Fibroblast of pulmonary artery (primary cell): ENCODE results near the gene CHRDL1.
"Not testable (repeated sequence)": the region's sequence is repeated elsewhere in the genome, so short reads cannot be mapped to it uniquely, and the experiment has no call there.

Experiments
- DNase-seq: peaks from one replicate; pipeline ENCODE4 v3.0.0-alpha.2; 2010; ENCODE audit warnings: low read depth
- H3K4me3 ChIP-seq: replicated peaks from 2 replicates; pipeline ENCODE4 v1.5.1; 2011; ENCODE audit warnings: low read depth, mild to moderate bottlenecking, control low read depth, low read length, moderate library complexity
- TF ChIP-seq, protein P1 (sequence below): IDR thresholded peaks from 2 replicates; pipeline ENCODE4 v1.5.1; 2011; ENCODE audit warnings: mild to moderate bottlenecking, control low read depth, low read length, inconsistent platforms; ENCODE audit errors: missing control alignments

The CHRDL1 gene

DNA sequence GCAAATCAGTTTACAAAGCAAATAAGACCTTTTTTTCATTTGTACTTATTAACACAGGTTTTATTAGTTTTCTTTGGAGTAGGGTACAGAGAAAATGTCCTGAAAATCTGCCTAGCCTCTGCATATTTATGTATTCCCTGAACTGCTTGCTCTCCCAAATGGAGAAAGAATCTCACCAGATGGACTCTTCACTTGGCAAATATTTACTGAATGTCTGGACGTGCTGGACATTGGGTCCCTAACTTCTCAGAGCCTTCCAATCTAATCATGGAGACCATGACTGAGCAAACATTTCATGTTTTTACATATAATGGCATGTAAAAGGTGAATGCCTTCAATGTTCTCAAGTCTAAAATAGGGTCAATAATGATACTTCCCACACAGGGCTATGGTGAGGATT lies 126.0 kb downstream of the CHRDL1 start:
- TF ChIP-seq, protein P1, sequence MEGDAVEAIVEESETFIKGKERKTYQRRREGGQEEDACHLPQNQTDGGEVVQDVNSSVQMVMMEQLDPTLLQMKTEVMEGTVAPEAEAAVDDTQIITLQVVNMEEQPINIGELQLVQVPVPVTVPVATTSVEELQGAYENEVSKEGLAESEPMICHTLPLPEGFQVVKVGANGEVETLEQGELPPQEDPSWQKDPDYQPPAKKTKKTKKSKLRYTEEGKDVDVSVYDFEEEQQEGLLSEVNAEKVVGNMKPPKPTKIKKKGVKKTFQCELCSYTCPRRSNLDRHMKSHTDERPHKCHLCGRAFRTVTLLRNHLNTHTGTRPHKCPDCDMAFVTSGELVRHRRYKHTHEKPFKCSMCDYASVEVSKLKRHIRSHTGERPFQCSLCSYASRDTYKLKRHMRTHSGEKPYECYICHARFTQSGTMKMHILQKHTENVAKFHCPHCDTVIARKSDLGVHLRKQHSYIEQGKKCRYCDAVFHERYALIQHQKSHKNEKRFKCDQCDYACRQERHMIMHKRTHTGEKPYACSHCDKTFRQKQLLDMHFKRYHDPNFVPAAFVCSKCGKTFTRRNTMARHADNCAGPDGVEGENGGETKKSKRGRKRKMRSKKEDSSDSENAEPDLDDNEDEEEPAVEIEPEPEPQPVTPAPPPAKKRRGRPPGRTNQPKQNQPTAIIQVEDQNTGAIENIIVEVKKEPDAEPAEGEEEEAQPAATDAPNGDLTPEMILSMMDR = no peak
- H3K4me3 ChIP-seq = no peak overlapping the region
- no peak for DNase-seq

DNA sequence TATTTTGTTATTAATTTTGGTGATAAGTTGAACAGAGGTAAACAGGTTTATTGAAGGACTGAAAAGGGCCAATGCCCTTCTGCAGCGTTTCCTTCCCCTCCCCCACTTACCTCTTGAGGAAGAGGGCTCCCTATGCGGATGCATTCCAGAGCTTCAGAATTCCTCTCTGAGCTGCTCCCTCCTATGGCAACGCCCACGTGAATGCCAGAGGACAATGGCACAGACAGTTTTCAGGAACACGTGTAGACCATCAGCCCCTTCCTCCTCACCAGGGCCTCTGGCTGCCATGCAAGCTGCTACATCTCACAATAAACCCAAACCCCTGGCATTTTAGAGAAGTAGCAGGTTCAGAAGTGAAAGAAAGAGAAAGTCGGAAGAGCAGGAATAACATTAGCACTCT lies 127.9 kb downstream of the CHRDL1 start:
- H3K4me3 ChIP-seq = no peak overlapping the region
- TF ChIP-seq, protein P1 = no peak
- no peak for DNase-seq

DNA sequence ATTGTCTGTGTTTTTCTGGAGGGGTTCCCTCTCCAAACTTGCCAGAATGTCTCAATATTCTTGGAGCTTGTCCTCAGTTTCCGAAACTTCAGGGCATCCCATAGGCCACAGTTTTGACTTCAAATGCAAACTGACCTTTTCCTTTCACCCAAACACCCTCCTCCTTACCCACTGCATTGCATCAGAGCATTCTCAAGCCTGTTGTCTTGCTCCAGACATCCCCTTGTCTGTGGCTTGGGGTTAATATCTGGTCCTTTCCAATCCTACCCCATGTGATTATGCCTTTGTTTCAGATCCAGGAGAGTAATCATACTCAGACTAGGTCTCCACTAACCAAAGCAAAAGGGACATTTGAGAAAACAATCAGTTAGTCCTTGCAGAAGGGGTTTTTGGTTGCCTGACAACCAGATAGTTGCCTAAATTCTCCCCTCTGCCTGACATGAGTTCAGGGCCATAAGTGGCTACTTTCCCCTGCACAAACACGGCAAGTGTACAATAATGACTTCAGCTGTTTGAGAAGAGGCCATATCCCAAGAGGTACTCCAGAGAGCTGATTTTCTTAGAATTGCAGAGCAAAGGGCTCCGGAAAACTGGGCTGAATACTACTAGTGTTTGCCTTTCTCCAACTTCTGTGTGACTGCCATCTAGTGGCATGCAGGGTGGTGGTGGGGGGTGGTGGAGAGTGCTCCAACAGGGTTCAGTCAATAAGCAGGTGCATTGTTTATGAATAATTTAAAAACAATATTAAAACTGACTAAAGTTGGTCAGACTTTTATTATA lies 130.2 kb downstream of the CHRDL1 start:
- TF ChIP-seq, protein P1 = peak; percentile 51
- DNase-seq = peak; percentile 11
- H3K4me3 ChIP-seq = no peak overlapping the region

DNA sequence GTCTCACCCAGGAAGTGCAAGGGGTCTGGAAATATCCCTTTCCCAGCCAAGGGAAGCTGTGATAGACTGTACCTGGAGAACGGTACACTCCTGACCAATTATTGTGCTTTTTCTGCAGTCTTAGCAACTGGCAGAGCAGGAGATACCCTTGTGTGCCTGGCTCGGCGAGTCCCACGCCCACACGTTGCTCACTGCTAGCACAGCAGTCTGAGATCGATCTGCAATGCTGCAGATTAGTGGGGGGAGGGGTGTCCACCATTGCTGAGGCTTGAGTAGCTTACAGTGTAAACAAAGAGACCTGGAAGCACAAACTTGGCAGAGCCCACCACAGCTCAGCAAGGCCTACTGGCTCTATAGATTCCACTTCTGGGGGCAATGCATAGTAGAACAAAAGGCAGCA lies 138.5 kb downstream of the CHRDL1 start:
- TF ChIP-seq, protein P1 = no peak
- H3K4me3 ChIP-seq = no peak overlapping the region
- DNase-seq = no peak

DNA sequence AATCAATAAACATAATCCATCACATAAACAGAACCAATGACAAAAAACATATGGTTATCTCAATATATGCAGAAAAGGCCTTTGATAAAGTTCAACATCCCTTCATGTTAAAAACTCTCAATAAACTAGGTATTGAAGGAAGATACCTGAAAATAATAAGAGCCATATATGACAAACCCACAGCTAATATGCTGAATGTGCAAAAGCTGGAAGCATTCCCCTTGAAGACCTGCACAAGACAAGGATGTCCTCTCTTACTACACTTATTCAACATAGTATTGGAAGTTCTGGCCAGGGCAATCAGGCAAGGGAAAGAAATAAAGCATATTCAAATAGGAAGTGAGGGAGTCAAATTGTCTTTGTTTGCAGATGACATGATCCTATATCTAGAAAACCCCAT lies 141.3 kb downstream of the CHRDL1 start:
- not testable (repeated sequence) for H3K4me3 ChIP-seq, DNase-seq

DNA sequence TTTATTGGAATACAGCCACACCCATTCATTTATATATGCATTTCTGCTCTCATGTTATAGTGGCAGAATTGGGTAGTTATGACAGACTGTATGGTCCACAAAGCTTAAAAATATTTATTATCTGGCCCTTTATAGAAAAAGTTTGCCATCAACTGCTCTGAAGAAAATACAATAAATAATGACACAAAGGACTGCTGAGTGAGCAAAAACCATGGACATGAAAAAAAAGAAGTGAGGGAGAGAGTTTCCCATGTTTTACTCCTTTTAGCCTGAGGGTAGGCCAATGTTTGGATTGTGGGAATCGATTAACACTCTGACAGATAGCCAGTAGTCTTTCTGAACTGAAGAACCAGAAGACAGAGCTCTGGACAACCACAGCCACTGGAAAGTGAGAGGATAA lies 149.2 kb downstream of the CHRDL1 start:
- H3K4me3 ChIP-seq = no peak overlapping the region
- no peak for DNase-seq
- TF ChIP-seq, protein P1 = no peak
